ENCODE data around the gene RPS6KA5. TPM values are rescaled to one million over a fixed set of nuclear protein-coding genes. Genes with fewer than 3 reads are reported as not detected.
"Not testable (repeated sequence)": the region's sequence is repeated elsewhere in the genome, so short reads cannot be mapped to it uniquely, and the experiment has no call there.

Gene RPS6KA5
- total RNA-seq, 1 donor from 2014 or later = 3.1 TPM

GRCh38 chr14:90995785-90996184 lies 64.7 kb downstream of the RPS6KA5 start:
- H3K36me3 ChIP-seq (ENCODE audit: control insufficient read depth in 3 of 3, insufficient read depth in 3 of 3, low read length in 3 of 3) = peaks cover 0 to 9% (median 0%) of the 10 kb centered on the region in 3 donors
- no peak overlapping the region for H3K27ac ChIP-seq (ENCODE audit: low read depth, low read length)
- H3K4me3 ChIP-seq (ENCODE audit: low read length in 3 of 3) = no peak overlapping the region
- no peaks in the 10 kb centered on the region for H3K27me3 ChIP-seq (ENCODE audit: control insufficient read depth in 3 of 3, insufficient read depth in 3 of 3, low read length in 3 of 3)
- H3K9ac ChIP-seq (ENCODE audit: low read depth in 1 of 3, low read length in 3 of 3) = no peak overlapping the region
- H3K4me1 ChIP-seq (ENCODE audit: control insufficient read depth in 3 of 3, insufficient read depth in 3 of 3, low read length in 3 of 3) = no peaks in the 10 kb centered on the region
- no peaks in the 10 kb centered on the region for H3K9me3 ChIP-seq (ENCODE audit: control insufficient read depth in 3 of 3, low read length in 3 of 3)

DNA sequence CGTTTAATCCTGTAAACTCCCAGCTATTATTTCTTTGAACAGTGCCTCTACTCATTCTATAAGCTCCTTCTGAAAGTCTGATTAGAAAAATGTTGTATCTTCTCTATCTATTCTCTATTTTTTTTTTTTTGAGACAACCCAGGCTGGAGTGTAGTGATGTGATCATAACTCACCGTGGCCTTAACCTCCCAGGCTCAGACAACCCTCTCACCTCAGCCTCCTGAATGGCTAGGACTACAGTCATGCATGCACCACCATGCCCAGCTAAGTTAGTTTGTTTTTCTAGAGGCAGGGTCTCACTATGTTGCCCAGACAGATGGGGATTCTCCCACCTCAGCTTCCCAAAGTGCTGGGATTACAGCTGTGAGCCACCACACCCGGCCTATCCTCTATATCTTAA lies 66.6 kb downstream of the RPS6KA5 start:
- Histone ChIP-seq H3K27ac (ENCODE audit: low read depth, low read length) (no peak overlapping the region), H3K9me3 (ENCODE audit: control insufficient read depth in 3 of 3, low read length in 3 of 3) (no peaks in the 10 kb centered on the region), H3K9ac (ENCODE audit: low read depth in 1 of 3, low read length in 3 of 3) (no peak overlapping the region), H3K36me3 (ENCODE audit: control insufficient read depth in 3 of 3, insufficient read depth in 3 of 3, low read length in 3 of 3) (peaks cover 0 to 4% (median 0%) of the 10 kb centered on the region in 3 donors), H3K4me3 (ENCODE audit: low read length in 3 of 3) (no peak overlapping the region), H3K4me1 (ENCODE audit: control insufficient read depth in 3 of 3, insufficient read depth in 3 of 3, low read length in 3 of 3) (no peaks in the 10 kb centered on the region), H3K27me3 (ENCODE audit: control insufficient read depth in 3 of 3, insufficient read depth in 3 of 3, low read length in 3 of 3) (no peaks in the 10 kb centered on the region)

DNA sequence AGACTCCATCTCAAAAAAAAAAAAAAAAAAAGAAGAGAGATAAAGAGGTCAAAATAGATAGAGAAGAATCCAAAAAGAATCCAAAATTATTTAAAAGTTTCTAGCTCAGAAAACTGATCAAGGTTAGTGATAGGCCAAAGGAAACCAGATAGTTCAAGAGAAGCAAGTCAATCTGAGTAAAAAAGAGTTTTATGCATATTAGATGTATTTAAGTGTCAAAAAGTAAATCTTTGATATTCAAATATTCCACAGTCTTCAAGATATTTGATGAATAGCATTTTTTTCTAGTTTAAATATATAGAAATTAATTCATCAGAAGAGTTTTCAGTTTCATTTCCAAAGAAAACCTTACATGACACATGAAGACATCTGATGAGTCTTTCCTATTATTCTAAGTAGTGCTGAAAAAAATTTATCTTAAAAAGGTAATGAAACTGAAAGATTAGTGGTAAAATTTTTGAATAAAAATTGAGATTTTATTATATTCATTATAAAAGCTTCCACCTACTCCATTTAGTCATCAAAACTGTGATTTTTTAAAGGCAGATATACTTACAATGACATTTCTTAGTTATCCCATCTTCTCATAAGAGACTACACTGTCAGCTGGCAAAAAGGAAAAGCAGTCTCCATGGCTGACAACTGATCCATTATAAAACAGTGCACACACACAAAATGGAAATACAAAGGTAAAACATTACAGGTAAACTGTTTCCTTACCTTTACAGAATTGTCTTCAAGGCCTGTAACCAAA lies 68.6 kb downstream of the RPS6KA5 start:
- Histone ChIP-seq H3K4me1 (ENCODE audit: control insufficient read depth in 3 of 3, insufficient read depth in 3 of 3, low read length in 3 of 3) (no peaks in the 10 kb centered on the region), H3K4me3 (ENCODE audit: low read length in 3 of 3) (no peak overlapping the region), H3K27me3 (ENCODE audit: control insufficient read depth in 3 of 3, insufficient read depth in 3 of 3, low read length in 3 of 3) (no peaks in the 10 kb centered on the region), H3K9ac (ENCODE audit: low read depth in 1 of 3, low read length in 3 of 3) (no peak overlapping the region), H3K9me3 (ENCODE audit: control insufficient read depth in 3 of 3, low read length in 3 of 3) (no peaks in the 10 kb centered on the region), H3K27ac (ENCODE audit: low read depth, low read length) (no peak overlapping the region), H3K36me3 (ENCODE audit: control insufficient read depth in 3 of 3, insufficient read depth in 3 of 3, low read length in 3 of 3) (no peaks in the 10 kb centered on the region)

DNA sequence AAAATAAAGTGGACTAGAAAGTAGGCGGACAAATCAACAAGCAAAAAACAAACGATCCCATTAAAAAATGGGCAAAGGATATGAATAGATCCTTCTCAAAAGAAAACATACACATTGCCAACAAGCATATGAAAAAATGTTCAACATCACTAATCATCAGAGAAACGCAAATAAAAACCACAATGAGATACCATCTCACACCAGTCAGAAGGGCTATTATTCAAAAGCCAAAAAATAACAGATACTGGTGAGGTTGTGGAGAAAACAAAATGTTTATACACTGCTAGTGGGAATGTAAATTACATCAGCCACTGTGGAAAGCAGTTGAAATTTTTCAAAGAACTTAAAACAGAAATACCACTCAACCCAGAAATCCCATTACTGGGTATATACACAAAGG lies 70.3 kb downstream of the RPS6KA5 start:
- Histone ChIP-seq H3K4me3 (ENCODE audit: low read length in 3 of 3) (no peak overlapping the region), H3K27ac (ENCODE audit: low read depth, low read length) (no peak overlapping the region), H3K9ac (ENCODE audit: low read depth in 1 of 3, low read length in 3 of 3) (no peak overlapping the region), H3K36me3 (ENCODE audit: control insufficient read depth in 3 of 3, insufficient read depth in 3 of 3, low read length in 3 of 3) (no peaks in the 10 kb centered on the region), H3K4me1 (ENCODE audit: control insufficient read depth in 3 of 3, insufficient read depth in 3 of 3, low read length in 3 of 3) (no peaks in the 10 kb centered on the region), H3K9me3 (ENCODE audit: control insufficient read depth in 3 of 3, low read length in 3 of 3) (no peaks in the 10 kb centered on the region), H3K27me3 (ENCODE audit: control insufficient read depth in 3 of 3, insufficient read depth in 3 of 3, low read length in 3 of 3) (no peaks in the 10 kb centered on the region)

DNA sequence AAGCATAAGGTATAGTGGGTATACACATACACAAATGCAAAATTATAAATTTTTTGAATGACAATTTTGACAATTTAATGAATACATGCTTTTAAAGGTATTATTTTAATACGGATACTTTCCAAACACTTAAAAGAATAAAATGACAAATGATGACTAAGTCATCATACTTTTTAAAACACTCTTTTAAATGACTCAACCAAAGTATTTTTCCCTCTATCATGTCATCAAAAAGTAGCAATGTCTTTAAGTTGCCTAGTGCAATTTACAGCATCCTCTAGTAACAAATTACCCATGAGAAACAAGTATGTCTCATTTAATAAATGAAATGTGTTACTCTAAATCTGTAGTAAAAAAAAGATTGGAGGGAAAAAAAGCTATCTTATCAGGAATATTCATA lies 73.3 kb downstream of the RPS6KA5 start:
- H3K36me3 ChIP-seq (ENCODE audit: control insufficient read depth in 3 of 3, insufficient read depth in 3 of 3, low read length in 3 of 3) = no peaks in the 10 kb centered on the region
- H3K9ac ChIP-seq (ENCODE audit: low read depth in 1 of 3, low read length in 3 of 3) = no peak overlapping the region
- no peak overlapping the region for H3K27ac ChIP-seq (ENCODE audit: low read depth, low read length)
- no peak overlapping the region for H3K4me3 ChIP-seq (ENCODE audit: low read length in 3 of 3)
- no peaks in the 10 kb centered on the region for H3K9me3 ChIP-seq (ENCODE audit: control insufficient read depth in 3 of 3, low read length in 3 of 3)
- no peaks in the 10 kb centered on the region for H3K27me3 ChIP-seq (ENCODE audit: control insufficient read depth in 3 of 3, insufficient read depth in 3 of 3, low read length in 3 of 3)
- H3K4me1 ChIP-seq (ENCODE audit: control insufficient read depth in 3 of 3, insufficient read depth in 3 of 3, low read length in 3 of 3) = no peaks in the 10 kb centered on the region

DNA sequence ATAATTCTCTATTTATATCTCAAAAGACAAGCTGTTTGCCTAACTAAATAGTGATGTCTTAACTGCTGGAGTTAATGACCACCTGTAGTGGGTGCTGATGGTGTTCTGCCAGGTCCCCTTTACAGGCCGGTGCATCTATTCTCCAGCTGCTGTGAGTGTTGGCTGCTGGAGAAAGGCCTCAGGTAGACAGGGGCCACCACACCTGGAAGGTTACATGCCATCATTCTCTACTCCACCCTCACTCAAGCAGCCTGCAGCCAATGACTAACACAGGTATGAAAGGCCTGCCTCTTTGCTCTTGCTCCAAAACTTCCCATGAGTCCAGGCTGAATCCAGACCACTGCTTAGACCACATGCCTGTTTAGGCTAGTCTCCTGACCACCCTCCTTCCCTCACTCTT lies 73.9 kb downstream of the RPS6KA5 start:
- no peak overlapping the region for H3K4me3 ChIP-seq (ENCODE audit: low read length in 3 of 3)
- H3K27me3 ChIP-seq (ENCODE audit: control insufficient read depth in 3 of 3, insufficient read depth in 3 of 3, low read length in 3 of 3) = no peaks in the 10 kb centered on the region
- no peak overlapping the region for H3K9ac ChIP-seq (ENCODE audit: low read depth in 1 of 3, low read length in 3 of 3)
- H3K27ac ChIP-seq (ENCODE audit: low read depth, low read length) = no peak overlapping the region
- H3K9me3 ChIP-seq (ENCODE audit: control insufficient read depth in 3 of 3, low read length in 3 of 3) = no peaks in the 10 kb centered on the region
- H3K4me1 ChIP-seq (ENCODE audit: control insufficient read depth in 3 of 3, insufficient read depth in 3 of 3, low read length in 3 of 3) = no peaks in the 10 kb centered on the region
- no peaks in the 10 kb centered on the region for H3K36me3 ChIP-seq (ENCODE audit: control insufficient read depth in 3 of 3, insufficient read depth in 3 of 3, low read length in 3 of 3)

DNA sequence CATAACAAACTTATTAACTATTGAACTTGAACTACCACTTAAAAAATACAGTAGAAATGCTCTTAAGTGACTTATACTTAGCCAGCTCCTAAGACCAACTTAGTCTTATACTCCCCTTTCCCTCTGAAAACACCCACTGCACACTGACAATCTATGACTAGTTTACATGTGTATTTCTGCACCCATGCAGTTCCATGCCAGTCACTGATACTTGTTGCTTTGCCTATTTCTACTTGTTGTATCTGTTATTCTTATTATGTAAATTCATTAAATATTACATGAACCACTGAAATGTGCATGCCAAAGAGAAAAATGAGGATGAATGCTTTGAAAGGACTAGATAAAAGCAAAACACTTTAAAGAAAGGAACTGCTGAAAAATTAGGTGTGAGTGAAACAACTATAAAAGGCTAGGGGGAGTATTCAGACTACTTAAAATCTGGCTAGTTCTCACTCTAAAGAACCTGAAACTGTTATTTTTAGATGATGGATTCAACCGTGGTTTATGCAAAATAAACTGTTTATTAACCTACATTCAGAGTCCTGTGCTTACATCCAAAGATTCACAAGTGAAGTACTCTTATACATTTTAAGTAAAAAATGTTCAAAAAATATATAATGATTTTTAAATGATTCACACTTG lies 74.7 kb downstream of the RPS6KA5 start:
- no peaks in the 10 kb centered on the region for H3K4me1 ChIP-seq (ENCODE audit: control insufficient read depth in 3 of 3, insufficient read depth in 3 of 3, low read length in 3 of 3)

DNA sequence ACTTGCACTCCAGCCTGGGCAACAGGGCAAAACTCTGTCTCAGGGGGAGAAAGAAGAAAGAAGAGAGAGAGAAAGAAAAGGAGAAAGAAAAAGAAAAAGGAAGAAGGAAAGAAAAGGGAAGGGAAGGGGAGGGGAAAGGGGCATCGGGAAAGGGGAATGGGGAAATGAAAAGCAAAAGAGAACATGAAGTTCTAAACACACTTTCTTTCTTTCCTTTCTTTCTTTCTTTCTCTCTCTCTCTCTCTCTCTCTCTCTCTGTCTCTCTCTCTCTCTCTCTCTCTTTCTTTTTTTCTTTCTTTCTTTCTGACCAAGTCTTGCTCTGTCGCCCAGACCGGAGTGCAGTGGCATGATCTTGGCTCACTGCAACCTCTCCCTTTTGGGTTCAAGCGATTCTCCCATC lies 76.9 kb downstream of the RPS6KA5 start:
- H3K4me1 ChIP-seq (ENCODE audit: control insufficient read depth in 3 of 3, insufficient read depth in 3 of 3, low read length in 3 of 3) = peaks cover 0 to 3% (median 0%) of the 10 kb centered on the region in 3 donors
- no peaks in the 10 kb centered on the region for H3K36me3 ChIP-seq (ENCODE audit: control insufficient read depth in 3 of 3, insufficient read depth in 3 of 3, low read length in 3 of 3)
- H3K4me3 ChIP-seq (ENCODE audit: low read length in 3 of 3) = no peak overlapping the region
- no peaks in the 10 kb centered on the region for H3K9me3 ChIP-seq (ENCODE audit: control insufficient read depth in 3 of 3, low read length in 3 of 3)
- no peak overlapping the region for H3K9ac ChIP-seq (ENCODE audit: low read depth in 1 of 3, low read length in 3 of 3)
- no peaks in the 10 kb centered on the region for H3K27me3 ChIP-seq (ENCODE audit: control insufficient read depth in 3 of 3, insufficient read depth in 3 of 3, low read length in 3 of 3)
- no peak overlapping the region for H3K27ac ChIP-seq (ENCODE audit: low read depth, low read length)

More for the DNA sequence above, 74.7 kb downstream of the RPS6KA5 start:
- H3K9me3 ChIP-seq (ENCODE audit: control insufficient read depth in 3 of 3, low read length in 3 of 3) = no peaks in the 10 kb centered on the region
- no peaks in the 10 kb centered on the region for H3K36me3 ChIP-seq (ENCODE audit: control insufficient read depth in 3 of 3, insufficient read depth in 3 of 3, low read length in 3 of 3)
- H3K27ac ChIP-seq (ENCODE audit: low read depth, low read length) = no peak overlapping the region
- H3K27me3 ChIP-seq (ENCODE audit: control insufficient read depth in 3 of 3, insufficient read depth in 3 of 3, low read length in 3 of 3) = no peaks in the 10 kb centered on the region
- H3K4me3 ChIP-seq (ENCODE audit: low read length in 3 of 3) = no peak overlapping the region
- no peak overlapping the region for H3K9ac ChIP-seq (ENCODE audit: low read depth in 1 of 3, low read length in 3 of 3)

DNA sequence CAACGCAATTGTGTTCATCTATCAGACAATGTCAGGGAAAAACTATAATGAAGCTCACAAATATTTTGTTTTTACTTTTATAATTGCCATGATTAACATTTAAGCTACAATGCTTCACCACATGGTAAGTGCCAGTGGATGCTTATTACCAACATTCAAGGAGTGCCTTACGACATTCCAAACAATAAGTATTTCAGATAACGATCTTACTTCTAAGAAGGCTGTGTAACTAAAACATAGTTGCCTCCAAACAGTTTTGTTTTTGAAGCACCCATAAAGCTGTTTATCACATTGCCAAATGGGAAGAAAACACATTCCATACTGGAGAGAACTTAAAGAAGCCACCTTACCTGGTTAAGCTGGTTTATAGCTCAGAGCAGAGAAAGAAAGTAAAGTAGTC lies 78.8 kb downstream of the RPS6KA5 start:
- no peak overlapping the region for H3K9ac ChIP-seq (ENCODE audit: low read depth in 1 of 3, low read length in 3 of 3)
- H3K36me3 ChIP-seq (ENCODE audit: control insufficient read depth in 3 of 3, insufficient read depth in 3 of 3, low read length in 3 of 3) = peaks cover 0 to 8% (median 0%) of the 10 kb centered on the region in 3 donors
- H3K27ac ChIP-seq (ENCODE audit: low read depth, low read length) = no peak overlapping the region
- no peak overlapping the region for H3K4me3 ChIP-seq (ENCODE audit: low read length in 3 of 3)
- H3K27me3 ChIP-seq (ENCODE audit: control insufficient read depth in 3 of 3, insufficient read depth in 3 of 3, low read length in 3 of 3) = no peaks in the 10 kb centered on the region
- H3K4me1 ChIP-seq (ENCODE audit: control insufficient read depth in 3 of 3, insufficient read depth in 3 of 3, low read length in 3 of 3) = peaks cover 0 to 3% (median 0%) of the 10 kb centered on the region in 3 donors
- H3K9me3 ChIP-seq (ENCODE audit: control insufficient read depth in 3 of 3, low read length in 3 of 3) = no peaks in the 10 kb centered on the region

DNA sequence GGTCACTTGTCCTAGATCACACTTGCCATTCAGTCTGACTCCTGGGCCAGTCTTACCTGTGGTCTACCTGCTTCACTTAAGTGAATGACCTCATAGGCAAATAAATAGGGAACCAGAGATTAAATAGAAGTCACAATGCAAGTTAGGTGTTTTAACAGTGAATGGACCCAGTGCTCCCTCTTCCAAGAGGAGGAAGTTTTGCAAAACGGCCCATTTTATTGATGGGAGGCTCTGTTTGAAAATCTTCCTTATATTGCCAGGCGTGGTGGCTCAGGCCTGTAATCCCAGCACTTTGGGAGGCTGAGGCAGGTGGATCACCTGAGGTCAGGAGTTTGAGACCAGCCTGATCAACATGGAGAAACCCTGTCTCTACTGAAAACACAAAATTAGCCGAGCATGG lies 79.8 kb downstream of the RPS6KA5 start:
- H3K36me3 ChIP-seq (ENCODE audit: control insufficient read depth in 3 of 3, insufficient read depth in 3 of 3, low read length in 3 of 3); H3K27ac ChIP-seq (ENCODE audit: low read depth, low read length); H3K27me3 ChIP-seq (ENCODE audit: control insufficient read depth in 3 of 3, insufficient read depth in 3 of 3, low read length in 3 of 3); H3K9me3 ChIP-seq (ENCODE audit: control insufficient read depth in 3 of 3, low read length in 3 of 3); H3K4me1 ChIP-seq (ENCODE audit: control insufficient read depth in 3 of 3, insufficient read depth in 3 of 3, low read length in 3 of 3); H3K4me3 ChIP-seq (ENCODE audit: low read length in 3 of 3); H3K9ac ChIP-seq (ENCODE audit: low read depth in 1 of 3, low read length in 3 of 3): not testable (repeated sequence)
